T follicular helper cell (primary cell): ENCODE measurements around the gene KIAA1217.

Source experiments
- DNase-seq: peaks from one replicate; pipeline ENCODE4 v3.0.0-alpha.2; 2020; ENCODE audit warnings: low read depth

KIAA1217 gene

DNA sequence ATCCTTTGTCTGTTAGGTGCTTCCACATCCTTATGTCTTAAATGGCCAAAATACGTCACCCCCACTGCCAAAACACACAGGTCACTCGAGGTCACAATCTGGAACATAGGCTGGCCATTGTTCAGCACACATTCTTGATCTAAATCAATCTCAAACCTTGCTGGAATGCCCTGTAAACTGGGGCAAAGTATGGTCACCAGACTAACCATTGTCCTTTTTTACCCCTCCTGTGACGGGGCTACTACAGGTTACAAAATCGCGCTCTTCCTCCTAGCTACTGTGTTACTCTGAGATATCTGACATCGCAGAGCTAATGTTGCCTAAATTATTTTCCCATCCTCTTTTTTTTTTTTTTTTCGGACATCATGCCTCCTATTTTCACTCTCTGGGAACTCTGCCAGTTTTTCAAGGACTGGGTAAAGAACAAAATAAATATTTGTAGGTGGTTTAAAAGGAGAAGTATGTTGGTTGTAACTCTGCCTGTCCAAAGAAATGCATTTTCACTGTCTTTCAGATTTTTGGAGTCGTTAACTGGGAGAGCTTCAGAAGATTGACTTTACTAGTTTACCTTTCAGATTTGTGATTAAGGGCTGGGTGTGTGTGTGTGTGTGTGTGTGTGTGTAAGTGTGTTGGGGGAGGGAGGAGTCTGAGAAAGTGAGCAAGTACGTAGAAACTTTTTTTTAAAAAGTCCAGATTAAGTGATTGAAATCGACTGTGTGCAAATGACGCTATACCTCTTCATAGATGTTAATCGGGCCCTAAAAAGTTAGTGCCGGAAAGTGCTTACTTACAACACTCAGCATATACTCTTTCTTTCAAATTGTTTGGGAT is 942 bp upstream of the KIAA1217 start:
- no peak for DNase-seq

DNA sequence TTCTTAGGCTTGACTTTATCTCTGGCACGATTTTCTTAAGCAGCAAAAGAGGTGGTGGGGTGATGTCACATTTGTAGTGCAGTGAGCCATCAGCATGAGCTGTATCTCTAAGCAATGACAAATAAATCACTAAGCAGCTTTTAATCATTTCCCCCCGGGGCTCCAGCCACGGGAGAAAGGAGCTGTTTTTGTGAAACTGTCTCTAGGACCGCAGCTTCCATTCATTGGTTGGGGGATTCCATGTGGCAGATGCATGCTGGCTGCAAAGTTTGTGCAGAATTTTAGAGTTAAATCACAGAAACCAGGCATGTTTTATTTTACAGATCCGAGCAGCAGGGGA is 464 bp downstream of the KIAA1217 start:
- DNase-seq, result no peak

DNA sequence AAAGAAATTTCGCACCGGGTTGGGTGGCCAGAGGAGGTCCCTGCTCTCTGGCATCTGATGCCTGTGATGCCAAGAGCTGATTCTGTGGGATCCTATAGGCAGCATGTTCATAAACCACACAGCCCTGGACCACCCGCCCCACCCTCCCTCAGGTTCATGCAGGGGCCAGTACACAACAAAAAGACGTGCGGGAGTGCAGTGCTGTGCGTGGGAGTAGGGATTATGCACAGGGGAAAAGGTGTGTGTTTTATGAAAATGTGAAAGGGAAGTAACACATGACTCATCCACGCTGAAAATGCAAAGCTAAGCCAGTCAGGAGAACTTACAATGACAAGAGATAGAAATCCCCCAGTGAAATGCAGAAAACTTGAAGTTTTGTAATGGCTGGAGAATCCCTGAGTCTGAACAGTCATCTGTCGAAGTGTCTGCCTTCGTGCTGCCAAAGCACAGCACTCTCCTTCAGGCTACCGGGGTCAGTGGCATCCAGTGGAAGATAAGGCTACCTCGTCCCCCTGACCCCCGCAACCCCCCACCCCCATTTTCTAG is 1.1 kb downstream of the KIAA1217 start:
- no peak for DNase-seq

- no peak for DNase-seq
Measured at GRCh38 chr10:24210501-24210900, 1.6 kb downstream of the KIAA1217 start.

DNA sequence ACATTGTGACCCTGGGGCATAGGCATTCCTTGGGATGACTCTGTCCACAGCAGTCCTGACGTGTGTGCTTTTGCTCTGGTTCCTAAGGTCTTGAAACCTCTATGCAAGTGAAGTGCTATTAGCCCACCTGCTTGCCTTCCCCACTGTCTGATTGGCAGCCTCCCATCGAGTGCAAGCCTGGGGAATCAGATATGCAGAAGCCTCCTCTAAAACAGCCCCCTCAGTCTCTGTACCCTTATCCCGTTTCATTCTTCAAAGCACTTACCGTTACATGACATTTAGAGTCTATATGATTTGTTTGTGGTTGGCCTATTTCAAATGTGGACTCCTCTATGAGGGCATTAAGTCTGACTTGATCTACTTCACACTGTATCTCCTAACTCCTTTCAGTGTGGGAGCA is 4.3 kb downstream of the KIAA1217 start:
- no peak for DNase-seq

GRCh38 chr10:24213881-24214280 is 4.9 kb downstream of the KIAA1217 start:
- DNase-seq, result no peak

DNA sequence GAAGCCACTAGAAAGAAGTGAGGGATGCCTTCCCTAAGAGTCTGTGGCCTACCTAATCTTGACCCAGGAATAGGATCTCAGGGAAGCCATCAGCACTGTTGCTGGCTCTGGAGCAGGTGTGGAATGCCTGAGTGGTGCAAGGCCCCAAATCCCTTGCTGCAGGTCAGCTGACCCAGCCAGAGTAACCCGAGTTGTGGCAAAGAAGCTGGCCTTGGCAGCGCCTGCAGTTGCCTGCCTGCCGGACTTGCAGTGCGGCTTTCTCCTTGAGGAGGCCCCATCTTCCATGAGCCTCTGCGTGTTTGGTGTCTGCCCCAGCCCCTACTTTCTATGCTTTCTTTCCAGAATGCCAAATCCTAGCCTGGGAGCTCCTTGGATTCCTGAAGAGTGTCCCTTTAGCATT is 5.8 kb downstream of the KIAA1217 start:
- no peak for DNase-seq

DNA sequence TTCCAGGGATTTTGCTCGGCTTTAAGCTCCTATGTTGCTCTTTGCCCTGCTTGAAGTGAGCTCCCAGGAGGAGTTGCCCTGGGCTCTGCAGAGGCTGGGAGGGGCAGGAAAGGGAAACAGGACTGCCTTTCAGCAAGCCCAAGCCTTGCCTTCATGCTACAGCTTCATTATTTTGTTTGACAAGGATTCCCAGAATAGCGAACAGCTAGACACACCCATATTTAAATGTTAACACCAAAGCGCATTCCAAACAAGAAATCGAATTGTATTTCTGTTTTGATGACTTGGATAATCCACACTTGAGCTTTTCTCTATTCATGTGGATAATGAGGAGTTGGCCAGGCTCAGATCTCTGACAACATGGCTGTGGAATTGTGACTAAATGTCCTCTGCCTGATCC is 6.3 kb downstream of the KIAA1217 start:
- no peak for DNase-seq

DNA sequence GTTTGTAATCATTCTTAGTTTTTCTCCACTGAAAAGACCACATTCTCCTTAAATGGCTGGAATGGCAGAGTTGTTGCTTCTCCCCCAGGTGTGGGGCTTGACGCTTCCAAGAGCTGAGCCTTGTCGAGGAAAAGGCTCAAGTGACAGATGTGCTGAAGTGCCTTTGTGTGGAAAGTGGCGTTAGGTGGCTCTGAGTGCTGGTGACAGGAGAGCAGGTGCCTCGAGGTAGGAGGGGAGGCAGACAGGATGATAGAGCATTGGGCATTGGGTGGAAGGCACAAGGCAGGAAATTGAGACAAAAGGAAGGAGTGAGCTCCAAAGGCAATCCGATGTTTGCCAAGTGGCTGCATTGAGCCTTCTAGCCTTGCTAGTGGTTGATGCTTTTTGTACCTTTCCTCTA is 6.7 kb downstream of the KIAA1217 start:
- no peak for DNase-seq

- no peak for DNase-seq
Measured at GRCh38 chr10:24219963-24220362, 11.0 kb downstream of the KIAA1217 start.

DNA sequence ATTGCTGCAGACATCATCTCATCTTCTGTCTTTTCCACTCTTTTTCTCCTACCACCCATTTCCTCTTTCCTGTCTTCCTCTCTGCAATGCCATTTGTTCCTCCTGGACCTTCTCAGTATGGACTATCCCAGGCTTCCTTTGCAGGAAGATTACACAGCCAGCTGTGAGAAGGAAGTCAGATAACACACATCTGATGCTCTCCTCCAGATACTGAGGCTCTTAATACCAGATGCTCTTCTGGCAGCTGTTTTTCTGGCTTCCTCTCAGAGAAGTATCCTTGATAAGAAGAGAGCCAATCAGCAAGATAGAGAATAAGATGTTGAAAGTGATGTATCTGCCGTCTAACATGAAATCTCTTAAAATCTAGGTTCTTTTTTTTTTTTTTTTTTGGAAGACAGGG is 14.4 kb downstream of the KIAA1217 start:
- DNase-seq, result no peak

- no peak for DNase-seq
Measured at GRCh38 chr10:24223953-24224352, 15.0 kb downstream of the KIAA1217 start.

- no peak for DNase-seq
Measured at GRCh38 chr10:24228642-24229041, 19.7 kb downstream of the KIAA1217 start.

DNA sequence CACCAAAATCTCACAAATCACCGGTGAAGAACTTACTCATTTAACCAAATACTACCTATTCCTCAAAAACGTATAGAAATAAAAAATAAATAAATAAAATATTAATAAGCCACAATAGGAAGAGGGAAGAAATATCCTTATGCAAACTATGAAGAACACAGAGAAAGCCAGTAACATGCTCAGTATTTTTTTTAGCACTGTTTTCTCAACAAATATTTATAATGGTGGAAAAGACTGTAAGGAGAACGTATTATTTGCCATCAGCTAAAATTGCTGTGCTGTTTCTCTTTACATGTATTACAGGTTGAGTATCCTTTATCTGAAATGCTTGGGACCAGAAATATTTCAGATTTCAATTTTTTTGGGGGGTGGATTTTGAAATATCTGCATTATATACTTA is 21.0 kb downstream of the KIAA1217 start:
- no peak for DNase-seq

GRCh38 chr10:24231200-24231599 is 22.3 kb downstream of the KIAA1217 start:
- no peak for DNase-seq

GRCh38 chr10:24234784-24235183 is 25.8 kb downstream of the KIAA1217 start:
- DNase-seq, result no peak

DNA sequence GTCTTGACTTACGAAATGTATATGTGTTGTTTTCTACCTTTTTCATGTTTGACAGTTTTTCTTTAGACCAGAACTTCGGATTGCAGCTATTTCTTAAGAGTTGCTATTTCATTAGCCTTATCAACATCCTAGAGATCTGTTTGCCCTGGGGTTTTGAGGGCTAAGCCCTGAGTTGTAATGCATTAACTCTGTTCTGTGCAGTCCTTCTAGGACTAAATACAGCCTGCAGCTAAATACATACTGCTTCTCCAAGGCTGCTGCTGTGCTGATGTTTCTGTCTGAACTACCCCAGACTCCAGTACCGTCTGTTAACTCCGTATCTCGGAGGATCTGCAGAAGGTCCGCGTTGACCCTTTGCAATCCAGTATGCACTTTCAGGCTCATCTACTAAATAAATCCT is 26.5 kb downstream of the KIAA1217 start:
- no peak for DNase-seq

DNA sequence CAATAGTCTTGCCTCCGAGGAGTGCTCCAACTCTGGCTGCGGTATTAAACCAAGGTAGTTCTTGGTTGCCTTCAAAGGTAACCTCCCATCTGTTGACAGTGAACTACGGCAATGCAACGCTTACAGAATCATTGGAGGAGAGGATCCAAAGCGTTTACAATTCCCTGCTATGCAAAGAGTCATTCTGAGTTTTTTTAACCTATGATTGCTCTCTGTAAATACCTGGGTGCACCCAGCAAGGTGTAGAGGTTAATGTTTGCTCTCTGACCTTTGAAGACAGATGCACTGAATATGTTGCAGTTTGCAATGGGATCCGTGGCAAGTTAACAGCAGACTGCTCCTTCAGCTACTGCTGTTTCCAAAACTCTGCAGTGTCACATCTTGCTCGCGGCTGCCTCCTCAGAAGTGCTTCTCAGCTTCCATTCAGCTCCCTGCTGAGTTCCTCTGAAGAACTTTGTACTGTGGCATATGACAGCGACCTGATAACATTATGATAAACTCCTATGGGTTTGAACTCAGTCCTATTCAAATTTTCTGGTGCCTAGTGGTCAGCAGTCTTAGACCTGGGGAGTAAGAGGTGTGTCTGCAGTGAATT is 29.0 kb downstream of the KIAA1217 start:
- DNase-seq, result no peak

GRCh38 chr10:24238519-24239247 is 29.7 kb downstream of the KIAA1217 start:
- no peak for DNase-seq

DNA sequence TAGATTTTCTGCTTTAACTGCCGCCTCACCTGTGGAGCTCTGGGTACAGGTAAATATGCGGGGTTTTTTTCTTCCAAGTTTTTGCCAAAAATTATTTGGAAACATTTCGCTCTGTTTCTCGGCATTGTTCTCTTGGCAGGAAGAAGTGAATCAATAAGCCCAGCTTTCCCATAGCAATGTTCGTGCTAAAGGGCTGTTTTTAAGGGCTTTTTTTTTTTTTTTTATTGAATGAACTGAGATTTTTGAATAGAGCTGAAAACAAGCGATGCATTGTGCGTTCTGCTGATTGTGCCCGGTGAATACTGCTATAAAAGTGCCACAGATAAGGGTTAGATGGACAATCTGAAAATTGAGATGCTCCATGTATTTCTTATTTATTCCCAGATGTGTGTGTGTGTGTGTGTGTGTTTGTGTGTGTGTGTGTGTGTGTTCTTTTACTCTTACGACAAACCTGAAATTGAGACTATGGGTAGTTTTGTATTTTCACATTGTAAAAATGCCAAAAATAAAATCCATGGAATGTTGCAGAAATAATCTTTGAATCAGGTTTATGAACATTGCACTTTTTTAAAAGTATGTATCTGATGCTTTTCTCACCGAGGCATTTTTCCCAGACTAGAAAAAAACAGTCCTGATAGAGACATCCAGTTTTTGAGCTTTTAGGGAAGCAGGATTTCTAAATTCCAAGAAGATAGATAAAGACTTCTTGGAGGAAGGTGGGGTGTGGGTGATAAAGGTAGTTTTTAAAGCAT is 30.5 kb downstream of the KIAA1217 start:
- no peak for DNase-seq

GRCh38 chr10:24240041-24240751 is 31.3 kb downstream of the KIAA1217 start:
- no peak for DNase-seq
